ENCODE measurements around the gene OSBP2.

DNA sequence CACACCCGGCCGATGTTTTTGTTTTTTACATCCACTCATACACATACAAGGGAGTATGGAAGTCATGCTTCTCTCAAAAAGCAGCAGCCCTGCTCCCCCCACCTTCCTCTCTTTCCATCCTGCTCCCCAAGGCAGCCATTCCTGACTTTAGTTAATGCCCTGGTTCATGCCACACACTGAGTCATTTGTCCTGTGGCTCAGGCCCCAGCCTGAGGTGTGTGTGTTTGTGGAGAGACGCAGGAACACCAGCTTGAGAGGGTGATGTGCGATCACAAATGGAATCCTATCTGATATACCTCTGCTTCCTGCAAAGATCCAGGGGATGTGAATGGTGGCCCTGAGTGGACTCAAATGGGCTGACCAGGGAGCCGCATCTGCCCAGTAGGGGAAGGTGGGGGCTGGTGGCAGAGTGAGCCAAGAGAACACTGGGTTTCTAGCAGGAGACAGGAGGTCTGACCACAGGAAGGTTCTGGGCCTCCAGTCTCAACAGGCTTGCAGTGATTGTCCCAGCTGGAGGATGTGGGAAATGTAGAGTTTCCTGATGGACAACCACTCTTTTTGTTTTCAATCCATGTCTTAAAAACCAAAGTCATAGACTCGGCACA lies 86.7 kb downstream of the OSBP2 start:
- TF ChIP-seq EP300 (IDR thresholded peaks at IDR 0.05) (no peak), CTCF (IDR thresholded peaks at IDR 0.05) (no peak), CHD2 (IDR thresholded peaks at IDR 0.05; ENCODE audit: low read length, partially characterized antibody) (no peak), JUN (IDR thresholded peaks at IDR 0.05) (no peak), ZC3H11A (IDR thresholded peaks at IDR 0.05) (no peak), RCOR1 (IDR thresholded peaks at IDR 0.05; ENCODE audit: low read depth, low read length) (no peak), RFX5 (IDR thresholded peaks at IDR 0.05) (no peak), MYC (IDR thresholded peaks at IDR 0.05; ENCODE audit: borderline replicate concordance, low read length) (no peak), RAD21 (conservative IDR thresholded peaks at IDR 0.05 in 1 of 2, IDR thresholded peaks at IDR 0.05 in 1 of 2) (no peak)
- TF ChIP-seq, protein P1, sequence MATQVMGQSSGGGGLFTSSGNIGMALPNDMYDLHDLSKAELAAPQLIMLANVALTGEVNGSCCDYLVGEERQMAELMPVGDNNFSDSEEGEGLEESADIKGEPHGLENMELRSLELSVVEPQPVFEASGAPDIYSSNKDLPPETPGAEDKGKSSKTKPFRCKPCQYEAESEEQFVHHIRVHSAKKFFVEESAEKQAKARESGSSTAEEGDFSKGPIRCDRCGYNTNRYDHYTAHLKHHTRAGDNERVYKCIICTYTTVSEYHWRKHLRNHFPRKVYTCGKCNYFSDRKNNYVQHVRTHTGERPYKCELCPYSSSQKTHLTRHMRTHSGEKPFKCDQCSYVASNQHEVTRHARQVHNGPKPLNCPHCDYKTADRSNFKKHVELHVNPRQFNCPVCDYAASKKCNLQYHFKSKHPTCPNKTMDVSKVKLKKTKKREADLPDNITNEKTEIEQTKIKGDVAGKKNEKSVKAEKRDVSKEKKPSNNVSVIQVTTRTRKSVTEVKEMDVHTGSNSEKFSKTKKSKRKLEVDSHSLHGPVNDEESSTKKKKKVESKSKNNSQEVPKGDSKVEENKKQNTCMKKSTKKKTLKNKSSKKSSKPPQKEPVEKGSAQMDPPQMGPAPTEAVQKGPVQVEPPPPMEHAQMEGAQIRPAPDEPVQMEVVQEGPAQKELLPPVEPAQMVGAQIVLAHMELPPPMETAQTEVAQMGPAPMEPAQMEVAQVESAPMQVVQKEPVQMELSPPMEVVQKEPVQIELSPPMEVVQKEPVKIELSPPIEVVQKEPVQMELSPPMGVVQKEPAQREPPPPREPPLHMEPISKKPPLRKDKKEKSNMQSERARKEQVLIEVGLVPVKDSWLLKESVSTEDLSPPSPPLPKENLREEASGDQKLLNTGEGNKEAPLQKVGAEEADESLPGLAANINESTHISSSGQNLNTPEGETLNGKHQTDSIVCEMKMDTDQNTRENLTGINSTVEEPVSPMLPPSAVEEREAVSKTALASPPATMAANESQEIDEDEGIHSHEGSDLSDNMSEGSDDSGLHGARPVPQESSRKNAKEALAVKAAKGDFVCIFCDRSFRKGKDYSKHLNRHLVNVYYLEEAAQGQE (IDR thresholded peaks at IDR 0.05) = no peak

Measured in A549 (cell line).